NCI-H748 treated with DMSO at 0.1 percent for 48 hours (cell line): ENCODE measurements around the gene LRP5.

Source experiments
- DNase-seq: peaks from one replicate; lab custom pipeline; 2025; lab: John Stamatoyannopoulos, UW

LRP5 gene

DNA sequence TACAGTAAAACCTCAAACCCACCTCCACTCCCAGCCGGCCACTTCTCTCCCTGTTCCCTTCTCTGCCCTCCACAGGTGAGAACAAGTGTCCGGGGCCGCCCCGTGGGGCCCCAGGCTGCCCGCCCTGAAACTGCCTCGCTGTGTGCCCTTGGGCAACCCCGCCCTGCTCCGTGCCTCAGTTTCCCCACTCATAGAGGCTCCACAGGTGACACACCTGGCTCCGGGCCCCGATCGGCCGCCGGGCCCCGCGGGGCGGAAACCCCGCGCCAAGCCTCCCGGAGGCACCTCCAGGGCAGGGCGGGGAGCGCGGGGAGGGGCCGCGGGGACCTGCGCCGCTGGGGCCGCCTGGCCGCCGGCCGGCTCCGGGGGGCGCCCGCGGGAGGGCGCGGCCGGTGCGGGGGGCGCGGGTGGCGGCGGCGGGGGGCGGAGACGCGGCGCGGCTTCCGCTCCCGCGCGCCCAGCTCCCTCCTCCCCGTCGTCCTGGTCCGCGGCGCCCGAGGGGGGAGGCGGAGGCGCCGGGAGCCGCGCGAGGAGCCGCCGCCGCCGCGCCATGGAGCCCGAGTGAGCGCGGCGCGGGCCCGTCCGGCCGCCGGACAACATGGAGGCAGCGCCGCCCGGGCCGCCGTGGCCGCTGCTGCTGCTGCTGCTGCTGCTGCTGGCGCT lies at the start of gene LRP5:
TSS of gene LRP5 (plus strand) at position 475 of the 663 bp plus-strand sequence. CDS start at position 599, 124 bp downstream.
- no peak for DNase-seq

GRCh38 chr11:68263444-68264035 lies 48.9 kb upstream of the LRP5 start:
- DNase-seq: no peak

DNA sequence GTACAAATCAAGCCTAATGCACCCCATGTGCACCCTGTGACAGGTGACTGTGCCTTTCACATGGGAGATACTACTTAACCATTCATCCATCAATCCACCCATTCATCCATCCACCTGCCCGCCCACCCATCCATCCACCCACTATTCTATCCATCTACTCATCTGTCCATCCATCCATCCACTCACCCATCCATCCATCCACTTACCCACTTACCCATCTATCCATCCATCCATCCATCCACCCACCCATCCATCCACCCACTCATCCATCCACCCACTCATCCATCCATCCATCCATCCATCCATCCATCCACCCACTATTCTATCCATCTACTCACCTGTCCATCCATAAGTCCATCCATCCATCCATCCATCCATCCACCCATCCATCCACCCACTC lies 48.1 kb upstream of the LRP5 start:
- no peak for DNase-seq

GRCh38 chr11:68264741-68265540 lies 47.5 kb upstream of the LRP5 start:
- DNase-seq: no peak

GRCh38 chr11:68266121-68266891 lies 46.1 kb upstream of the LRP5 start:
- DNase-seq: no peak

DNA sequence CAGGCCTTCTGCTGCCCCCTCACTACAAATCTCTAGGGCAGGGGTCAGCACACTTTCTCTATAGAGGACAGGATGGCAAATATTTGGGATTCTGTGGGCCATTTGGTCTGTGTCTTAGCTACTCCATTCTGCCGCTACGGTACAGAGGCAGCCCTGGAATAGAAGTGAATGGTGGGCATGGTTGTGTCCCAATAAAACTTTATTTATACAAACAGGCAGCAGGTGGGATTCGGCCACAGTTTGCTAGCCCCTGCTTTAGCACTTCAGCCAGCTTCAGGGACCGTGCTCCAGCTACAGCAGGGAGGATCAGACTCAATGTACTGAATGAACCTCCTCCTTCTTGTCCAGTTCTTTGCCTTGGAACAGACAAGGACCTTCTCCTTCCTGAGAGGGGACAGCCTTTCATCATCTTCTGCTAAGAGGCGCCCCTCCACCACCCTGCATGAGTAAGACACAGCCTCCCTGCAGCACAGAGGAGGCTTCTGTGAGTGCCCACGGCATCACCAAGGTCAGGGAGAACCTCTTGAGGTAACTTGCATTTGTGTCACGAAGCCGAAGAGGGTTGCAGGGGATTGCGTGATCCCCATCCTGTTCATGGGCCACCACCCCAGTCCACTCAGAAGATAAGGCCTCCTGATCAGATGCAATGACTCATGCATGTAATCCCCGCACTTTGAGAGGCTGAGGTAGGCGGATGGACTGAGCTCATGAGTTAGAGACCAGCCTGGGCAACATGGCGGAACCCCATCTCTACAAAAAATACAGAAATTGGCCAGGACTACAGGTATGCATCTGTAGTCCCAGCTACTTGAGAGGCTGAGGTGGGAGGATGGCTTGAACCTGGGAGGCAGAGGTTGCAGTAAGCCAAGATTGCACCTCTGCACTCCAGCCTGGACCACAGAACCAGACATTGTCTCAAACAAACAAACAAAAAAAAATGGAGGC lies 45.2 kb upstream of the LRP5 start:
- DNase-seq: no peak

DNA sequence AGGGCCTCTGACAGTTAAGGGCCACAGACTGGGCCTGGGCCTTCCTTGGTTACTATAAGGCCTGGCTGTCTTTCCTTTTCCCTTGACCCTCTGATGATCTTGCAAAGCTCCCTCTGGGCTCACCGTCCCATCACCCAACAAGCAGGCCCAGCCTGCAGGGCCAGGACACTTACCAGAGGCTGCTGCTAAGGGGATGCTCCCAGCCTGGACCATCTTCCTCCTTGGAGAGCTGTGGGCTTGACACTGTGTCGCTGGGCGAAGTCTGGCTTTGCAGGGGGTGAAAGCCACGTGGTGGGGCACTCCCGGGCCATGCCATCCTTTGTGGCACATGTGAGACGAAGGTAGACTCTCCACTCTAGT lies 44.5 kb upstream of the LRP5 start:
- DNase-seq: no peak

GRCh38 chr11:68269414-68270081 lies 42.8 kb upstream of the LRP5 start:
- no peak for DNase-seq

DNA sequence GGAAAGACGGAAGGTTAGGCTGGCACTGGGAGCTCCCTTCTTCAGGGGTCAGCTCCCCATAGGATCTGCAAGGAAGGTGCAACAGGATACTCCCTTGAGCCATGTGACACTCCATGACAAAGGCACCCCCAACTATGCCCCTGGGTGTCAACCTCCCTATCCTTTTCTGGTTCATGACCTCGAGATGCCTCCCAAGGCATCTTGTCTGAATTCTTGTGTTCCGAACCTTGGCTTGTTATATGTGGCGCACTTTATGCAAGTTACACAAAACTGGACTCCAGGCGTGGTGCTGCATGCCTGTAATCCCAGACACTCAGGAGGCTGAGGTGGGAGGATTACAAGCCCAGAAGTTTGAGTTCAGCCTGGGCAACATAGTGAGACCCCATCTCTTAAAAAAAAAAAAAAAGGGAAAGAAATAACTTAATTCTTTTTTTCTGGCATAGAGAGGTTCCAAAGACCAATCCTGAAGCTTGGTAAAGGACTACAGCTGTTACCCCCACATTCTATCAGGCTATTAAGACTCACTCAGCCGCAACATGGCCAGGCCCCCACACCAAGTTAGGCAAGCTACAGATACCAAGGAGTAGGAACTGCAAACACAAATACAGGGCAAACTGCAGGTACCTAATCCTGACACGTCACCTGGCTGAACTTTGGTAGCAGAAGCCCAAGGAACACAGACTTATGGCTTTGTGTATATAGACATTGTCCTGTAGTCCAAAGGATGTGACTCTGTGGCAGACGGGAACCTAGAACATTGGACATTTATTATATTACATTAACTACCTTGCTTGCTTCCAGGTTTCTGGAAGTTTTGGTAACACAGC lies 42.0 kb upstream of the LRP5 start:
- no peak for DNase-seq

DNA sequence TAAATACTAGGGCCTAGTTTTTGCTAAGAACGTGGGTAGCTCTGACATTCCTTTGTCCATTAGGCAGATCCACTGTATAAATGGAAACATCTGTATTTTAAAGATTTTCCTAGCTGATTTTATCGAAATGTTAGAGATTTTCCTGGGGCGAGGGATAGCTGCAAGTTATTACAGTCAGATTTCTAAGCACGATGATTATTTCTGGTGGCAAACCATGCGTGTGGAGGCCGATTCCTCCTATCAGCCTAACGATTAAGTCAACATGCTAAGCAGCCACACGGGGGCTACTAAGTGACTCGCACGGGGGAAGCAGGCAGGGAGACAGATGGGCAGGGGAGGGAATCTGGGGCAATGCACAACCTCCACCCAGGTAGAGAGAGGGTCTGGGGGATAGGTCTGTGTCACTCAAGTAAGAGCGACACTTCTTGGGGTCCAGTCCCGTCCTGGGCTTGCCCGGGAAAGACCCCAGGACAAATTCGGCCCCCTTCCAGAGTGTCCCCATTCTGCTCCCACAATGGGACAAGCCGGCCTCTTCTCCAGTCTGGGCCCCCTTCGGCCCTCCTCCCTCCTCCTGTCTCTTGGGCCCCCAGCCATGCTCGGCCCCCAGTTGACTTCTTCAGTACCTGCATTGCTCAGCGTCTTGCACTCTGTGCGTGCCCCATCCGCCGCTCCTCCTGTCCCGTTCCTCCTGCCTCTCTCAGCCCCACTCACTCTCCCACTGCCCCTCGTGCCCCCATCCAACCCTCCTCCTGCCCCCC lies 41.2 kb upstream of the LRP5 start:
- DNase-seq: peak; percentile 52

GRCh38 chr11:68271781-68272608 lies 40.4 kb upstream of the LRP5 start, which contains the start of gene C11orf24:
C11orf24 (minus strand) TSS chr11:68271973; CDS start chr11:68263767, 8,206 bp downstream.
- peak; percentile 88 for DNase-seq

DNA sequence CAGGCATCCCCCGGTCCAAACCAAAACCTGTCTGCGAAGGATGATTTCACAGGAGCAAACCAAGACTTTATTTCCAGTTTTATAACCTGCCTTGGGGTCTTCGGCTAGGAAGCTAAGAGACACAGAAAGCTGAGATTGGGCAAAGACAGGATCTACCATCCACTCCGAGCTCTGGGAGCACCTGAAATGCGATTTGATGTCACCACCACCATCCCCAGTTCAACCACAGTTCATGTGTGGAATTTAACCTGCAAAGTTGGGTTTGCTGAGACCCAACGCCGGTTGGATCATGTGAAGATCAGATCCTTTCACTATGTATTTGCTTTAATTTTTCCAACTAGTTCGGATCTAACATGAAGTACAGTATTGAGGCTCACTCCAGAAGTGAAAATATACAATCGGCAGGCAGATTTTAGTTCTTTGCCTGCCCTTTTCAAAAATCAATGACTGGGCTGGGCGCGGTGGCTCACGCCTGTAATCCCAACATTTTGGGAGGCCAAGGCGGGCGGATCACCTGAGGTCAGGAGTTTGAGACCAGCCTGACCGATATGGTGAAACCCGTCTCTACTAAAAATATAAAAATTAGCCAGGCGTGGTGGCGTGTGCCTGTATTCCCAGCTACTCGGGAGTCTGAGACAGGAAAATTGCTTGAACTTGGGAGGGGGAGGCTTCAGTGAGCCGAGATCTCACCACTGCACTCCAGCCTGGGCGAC lies 39.2 kb upstream of the LRP5 start:
- no peak for DNase-seq

- no peak for DNase-seq
Measured at GRCh38 chr11:68274306-68274705, 38.1 kb upstream of the LRP5 start.

DNA sequence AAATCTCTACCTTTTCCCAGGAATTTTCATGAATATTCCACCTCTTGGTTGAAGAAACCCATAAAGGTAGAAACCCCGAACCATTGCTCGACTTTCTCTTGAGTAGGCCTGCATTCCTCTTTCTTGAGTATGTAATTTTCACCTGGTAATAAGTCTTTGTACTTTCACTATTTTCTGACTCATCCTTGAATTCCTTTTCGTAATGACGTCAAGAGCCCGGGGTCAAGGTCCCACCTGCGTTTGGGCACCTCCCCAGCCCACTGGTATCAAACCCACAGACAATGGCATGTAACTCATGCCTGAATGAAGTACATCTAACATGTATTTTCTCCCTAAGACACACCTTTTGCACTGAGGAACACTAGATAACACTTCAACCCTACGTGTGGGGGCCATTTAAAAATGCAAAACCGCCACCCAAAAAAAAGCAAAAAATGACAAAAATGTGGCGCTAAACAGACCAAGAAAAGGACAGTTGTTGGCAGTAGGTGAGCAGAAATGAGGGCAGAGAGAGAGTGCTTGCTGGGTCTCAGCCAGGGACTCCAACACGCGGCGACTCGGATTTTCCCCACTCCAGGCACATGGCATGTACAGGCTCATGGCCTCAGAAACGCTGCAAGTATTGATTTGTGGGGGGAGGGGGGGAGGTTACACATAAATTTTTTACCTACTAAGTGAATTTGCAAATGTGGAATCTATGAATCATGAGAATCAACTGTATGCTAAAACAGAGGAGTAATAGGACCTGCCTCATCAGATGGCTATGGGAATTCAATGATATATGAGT lies 36.5 kb upstream of the LRP5 start:
- no peak for DNase-seq

DNA sequence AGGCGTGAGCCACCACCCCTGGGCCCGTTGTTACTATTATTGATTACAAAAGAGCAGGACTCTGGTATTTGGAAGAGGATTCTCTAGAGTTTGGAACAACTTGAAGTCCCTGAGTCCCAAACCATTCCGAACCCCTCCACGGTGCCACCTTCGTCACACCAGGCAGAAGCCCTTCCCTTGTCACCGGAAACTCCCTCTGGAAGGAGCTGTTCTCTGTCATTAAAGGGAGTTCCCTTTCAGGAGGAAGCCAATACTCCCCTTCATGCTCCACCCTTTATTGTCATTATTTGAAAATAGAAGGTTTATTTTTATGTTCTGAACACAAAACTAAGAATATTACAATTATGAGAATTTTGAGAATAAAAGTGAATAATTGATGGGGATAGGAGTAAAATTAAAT lies 35.5 kb upstream of the LRP5 start:
- DNase-seq: no peak

DNA sequence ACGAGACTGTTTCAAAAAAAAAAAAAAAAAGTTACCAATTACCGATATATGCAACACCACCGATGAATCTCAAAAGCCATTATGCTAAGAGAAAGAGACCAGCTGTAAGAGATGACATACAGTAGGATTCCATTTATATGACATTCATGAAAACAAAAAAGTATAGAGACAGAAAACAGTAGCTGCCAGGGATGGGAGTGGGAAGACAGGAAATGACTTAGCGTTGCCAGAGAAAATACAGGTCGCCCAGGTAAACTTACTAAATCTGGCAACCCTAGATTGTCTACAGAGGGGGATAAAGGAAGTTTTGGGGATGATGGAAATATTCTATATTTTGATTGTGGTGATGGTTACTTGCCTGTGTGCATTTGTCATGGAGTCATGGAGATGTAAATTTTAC lies 32.7 kb upstream of the LRP5 start:
- DNase-seq: no peak
